GM12872 (cell line): ENCODE measurements around the gene MAPT.

Experiments used
- CTCF ChIP-seq: IDR thresholded peaks from 3 replicates; pipeline ENCODE4 v1.5.1; 2011; ENCODE audit warnings: low read depth, mild to moderate bottlenecking, low read length, moderate library complexity; ENCODE audit not compliant: insufficient read depth

Gene MAPT

DNA sequence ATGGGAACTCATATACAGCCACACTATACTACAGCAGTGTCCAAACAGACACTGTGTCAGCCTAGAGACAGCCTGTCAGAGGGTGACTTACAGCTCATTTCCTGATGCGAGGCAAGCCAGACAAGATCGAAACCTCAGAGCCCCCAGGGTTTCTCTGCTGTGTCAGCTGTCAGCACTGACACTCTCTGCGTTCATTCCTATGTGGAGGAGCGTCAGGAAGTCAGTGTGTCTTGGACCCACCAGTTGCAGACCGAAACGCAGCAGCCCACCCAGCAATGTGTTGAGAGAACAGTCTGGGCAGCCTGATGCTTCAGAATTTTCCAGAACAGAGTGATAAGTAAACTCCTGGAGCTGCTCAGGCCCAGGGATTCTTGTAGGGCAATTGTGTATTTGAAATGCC is 20.6 kb upstream of the MAPT start:
- no peak for TF ChIP-seq CTCF

DNA sequence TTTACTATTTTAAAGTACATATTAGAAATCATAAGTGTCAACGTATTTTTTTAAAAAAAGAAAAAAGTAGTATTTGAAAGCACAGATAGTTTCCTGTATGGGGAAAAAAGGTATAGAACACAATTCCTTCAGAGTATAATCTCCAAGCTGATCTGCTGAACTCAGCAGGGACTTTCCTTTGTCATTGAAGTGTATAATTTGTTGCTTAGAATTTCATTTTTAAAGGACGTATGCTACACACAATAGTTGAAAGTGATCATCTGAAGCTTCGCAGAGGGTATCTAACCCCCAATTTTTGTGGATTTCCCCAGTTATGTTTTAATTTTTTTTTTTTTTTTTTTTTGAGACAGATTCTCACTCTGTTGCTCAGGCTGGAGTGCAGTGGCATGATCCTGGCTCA is 20.2 kb upstream of the MAPT start:
- TF ChIP-seq CTCF, result no peak

GRCh38 chr17:45876539-45876938 is 17.8 kb upstream of the MAPT start:
- no peak for TF ChIP-seq CTCF

DNA sequence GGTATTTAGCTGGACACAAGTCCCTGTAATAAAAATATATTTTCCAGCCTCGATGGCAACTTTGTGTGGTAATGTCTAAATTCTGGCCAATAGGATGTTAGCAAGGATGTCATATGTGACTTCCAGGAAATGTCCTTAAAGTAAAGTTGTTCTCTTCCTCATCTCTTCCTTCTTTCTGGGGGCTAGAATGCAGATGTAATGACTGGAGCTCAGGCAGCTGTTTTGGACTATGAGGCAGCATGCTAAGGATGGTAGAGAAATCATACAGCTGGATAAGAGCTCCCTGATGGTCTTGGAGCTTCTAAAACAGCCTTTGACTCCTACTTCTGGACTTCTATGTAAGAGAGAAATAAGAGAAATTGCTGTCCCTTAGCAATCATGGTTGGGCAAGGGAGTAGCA is 16.9 kb upstream of the MAPT start:
- no peak for TF ChIP-seq CTCF

GRCh38 chr17:45883063-45883462 is 11.3 kb upstream of the MAPT start:
- no peak for TF ChIP-seq CTCF

- TF ChIP-seq CTCF, result no peak
These were observed 7.5 kb upstream of the MAPT start for GRCh38 chr17:45886852-45887251.

DNA sequence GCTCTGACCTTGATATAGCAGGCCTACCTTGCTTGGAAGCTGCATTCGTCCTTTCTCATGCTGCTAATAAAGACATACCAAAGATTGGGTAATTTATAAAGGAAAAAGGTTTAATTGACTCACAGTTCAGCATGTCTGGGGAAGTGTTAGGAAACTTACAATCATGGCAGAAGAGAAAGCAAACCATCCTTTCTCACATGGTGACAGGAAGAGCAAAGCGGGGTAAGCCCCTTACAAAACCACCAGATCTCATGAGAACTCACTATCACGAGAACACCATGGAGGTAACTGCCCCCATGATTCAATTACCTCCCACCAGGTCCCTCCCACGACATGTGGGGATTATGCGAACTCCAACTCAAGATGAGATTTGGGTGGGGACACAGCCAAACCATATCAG is 6.0 kb upstream of the MAPT start:
- no peak for TF ChIP-seq CTCF

DNA sequence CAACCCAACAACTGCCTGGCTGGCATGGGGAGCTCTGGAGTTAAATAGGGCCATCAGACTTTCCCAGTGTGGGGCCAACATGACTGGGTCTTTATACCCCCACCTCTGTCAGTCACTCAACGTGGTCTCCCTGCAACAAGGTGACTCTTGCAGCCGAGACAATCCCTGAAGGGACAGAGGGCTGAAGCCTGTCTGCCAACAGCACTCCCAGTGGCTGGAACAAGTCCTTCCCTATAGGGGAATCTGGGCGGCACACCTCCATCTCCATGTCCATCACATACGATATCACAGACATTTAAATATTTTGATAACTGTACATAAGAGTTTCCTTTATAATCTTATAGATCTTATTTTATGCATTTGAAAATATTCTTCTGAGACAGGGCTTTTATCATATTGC is 4.8 kb upstream of the MAPT start:
- 0 out of 3 replicates have a peak, but pooled peaks have one; percentile 7 for TF ChIP-seq CTCF
